CD4-positive, alpha-beta T cell treated with Interleukin-15 for 4 hours (primary cell): ENCODE measurements around the gene NACAD.
A peak's percentile ranks its signal among the peaks of the same experiment; 100 is the strongest.
"Not testable (repeated sequence)": the region's sequence is repeated elsewhere in the genome, so short reads cannot be mapped to it uniquely, and the experiment has no call there.

Experiments used
- DNase-seq: peaks from one replicate; pipeline ENCODE4 v3.0.0-alpha.2; 2020; ENCODE audit warnings: low spot score

Gene NACAD

DNA sequence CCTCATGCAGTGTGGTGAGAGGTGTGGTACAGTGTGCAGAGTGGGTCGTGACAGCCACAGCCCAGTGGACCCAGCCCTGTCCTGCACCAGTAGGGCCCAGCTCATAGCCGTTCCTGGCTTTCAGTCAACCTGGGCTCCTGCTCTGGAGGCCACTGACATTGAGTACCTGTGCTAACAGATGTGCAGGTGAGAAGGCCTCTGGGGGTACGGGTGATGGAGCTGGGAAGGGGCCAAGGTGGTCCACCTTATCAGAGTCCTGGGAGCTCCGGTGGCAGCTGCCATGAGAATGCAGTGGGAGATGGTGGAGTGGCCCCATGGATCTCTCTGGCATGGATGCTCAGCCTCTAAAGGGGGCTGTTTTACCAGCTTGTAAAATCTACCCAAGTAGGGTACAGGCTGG, 28.8 kb upstream of the NACAD start:
- no peak for DNase-seq

DNA sequence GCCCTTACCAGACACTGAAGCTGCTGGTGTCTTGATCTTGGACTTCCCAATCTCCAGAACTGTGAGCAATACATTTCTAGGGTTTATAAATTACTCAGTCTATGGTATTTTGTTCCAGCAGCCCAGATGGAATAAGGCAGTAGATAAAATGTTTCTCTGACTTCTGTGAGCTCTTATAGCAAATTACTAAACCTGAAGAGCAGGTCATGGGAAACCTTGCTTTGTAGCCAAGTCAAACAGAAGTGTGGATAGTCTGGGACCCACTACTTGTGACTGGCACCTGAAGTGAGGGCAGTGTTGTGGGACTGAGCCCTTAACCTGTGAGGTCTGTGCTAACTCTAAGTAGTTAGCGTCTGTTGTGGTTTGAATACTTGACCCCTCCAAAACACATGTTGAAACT, 27.3 kb upstream of the NACAD start:
- DNase-seq = no peak

DNA sequence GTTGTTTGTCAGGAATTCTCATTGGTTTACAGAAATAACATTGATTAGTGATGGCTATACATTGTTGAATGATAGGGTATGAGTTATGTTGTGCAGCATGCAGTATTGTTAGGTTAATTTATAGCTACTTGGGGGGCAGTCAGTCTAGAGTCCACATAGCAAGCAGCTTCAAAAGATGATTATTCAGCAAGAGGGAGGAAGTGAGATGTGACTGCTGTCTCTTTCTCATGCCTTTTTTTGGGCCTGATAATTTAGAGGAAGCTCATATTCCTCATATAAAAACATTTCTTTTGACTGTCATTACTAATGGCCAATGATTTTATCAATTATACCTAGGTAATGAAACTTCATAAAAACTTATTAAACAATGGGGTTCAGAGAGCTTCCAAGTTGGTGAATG, 26.2 kb upstream of the NACAD start:
- no peak for DNase-seq

DNA sequence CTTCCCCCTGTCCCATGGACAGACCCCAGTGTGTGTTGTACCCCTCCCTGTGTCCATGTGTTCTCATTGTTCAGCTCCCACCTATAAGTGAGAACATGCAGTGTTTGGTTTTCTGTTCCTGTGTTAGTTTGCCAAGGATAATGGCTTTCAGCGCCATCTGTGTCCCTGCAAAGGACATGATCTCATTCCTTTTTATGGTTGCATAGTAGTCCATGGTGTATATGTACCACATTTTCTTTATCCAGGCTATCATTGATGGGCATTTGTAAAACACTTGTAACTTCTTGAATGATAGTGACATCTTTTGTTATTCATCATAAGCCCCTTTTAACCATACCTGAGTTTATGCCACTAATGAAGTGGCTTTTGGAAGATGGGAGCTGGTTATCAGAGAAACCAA, 25.5 kb upstream of the NACAD start:
- not testable (repeated sequence) for DNase-seq

DNA sequence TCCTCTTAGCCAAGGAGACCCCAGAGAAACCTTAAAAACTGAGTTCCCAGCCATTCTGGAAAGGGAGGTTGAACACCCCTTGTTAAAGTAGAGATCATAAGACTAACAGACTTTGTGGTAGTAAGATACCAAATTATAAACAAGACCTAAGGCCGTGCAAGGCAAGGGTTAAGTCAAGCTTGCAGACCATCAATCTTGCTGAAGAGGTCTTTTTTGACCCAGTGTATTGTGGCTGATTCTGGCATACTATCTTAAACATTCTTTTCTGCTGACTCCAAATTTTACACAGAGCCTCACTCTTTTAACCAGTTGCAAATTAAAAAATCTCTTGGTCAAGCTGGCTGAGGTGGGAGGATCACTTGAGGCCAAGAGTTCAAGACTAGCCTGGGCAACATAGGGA, 23.9 kb upstream of the NACAD start:
- no peak for DNase-seq

DNA sequence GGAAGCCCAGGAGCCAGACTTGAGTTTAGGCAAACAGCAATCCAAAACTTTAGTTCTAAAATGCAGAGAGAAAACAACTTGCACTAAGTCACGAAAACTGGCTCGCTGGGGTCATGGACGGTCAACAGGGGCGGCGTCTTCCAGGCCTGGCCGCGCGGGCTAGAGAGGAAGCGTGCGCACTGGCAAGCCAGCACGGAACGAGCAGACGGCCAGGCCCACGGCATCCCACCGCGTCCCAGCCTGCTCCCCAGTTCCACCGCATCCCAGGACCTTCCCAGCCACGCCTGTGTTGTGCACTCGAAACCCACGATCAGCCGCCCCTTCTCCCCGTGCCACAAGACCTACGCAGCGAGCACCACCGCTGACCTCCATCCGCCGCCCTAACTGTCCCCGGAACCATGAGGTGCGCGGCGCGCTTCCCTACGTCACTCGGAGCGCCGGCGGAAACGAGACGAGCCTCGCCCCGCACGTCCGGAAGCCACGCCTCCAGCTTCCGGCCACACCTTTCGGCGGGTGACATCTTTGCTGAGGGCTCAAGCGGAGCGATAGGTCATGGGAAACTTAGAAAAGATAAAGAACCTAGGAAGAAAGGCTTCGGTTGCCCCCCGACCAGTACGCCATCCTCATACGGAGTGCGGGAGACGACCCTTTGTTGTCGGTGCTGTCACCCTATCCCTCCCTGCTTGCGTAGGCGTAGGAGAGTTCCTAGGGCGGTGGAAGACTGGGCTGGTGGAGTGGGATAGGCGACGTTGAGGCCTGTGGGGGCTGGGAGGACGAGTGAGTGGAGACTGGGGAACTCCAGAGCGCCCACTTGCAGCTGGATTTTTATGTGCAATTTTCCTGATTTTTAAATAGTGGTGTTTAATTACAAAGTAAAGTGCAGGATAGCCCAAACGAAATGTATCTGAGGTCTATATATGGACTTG, 22.8 kb upstream of the NACAD start, which contains the start of gene TBRG4:
TSS of gene TBRG4 (minus strand) at position 400 of the 926 bp plus-strand sequence. CDS start 2,460 bp downstream, outside the sequence.
- peak; percentile 91 for DNase-seq

DNA sequence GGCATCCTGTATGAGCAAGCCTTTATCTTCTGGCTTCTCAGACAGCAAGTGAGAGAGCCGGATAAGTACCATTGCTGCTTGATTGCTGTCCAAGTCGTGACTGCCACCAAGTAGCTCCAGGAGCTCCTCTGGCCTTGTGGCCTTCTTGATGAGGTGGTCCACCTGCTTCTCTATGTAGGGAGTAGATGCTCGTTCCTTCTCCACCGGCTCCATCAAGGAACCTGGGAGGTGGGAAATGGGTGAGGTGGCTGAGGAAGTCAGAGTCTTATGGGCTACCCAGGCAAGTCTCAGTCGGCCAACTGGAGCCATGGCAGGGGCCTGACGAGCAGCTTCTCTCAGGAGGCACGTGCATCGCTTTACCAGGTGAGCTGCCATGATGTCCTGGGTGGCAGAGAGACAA, 20.1 kb upstream of the NACAD start:
- no peak for DNase-seq

DNA sequence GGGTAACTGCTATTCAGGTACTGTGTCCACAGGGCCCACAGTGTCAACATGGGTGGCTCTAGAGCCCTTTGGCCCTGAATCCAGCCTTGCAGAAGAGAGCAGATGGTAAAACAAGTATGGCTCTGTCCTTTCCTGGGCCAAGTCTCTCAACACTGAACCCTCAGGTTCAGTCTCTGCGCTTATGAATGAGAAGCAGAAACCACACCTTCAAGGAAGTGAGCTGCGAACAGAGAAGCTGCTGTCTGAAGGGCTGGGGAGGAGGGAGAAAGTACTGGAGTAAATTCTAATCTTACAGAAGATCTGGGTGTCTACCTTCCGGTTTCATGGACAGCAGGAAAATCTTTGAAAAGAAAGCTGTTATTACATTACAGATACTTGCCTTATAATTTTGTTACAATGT, 18.6 kb upstream of the NACAD start:
- no peak for DNase-seq

DNA sequence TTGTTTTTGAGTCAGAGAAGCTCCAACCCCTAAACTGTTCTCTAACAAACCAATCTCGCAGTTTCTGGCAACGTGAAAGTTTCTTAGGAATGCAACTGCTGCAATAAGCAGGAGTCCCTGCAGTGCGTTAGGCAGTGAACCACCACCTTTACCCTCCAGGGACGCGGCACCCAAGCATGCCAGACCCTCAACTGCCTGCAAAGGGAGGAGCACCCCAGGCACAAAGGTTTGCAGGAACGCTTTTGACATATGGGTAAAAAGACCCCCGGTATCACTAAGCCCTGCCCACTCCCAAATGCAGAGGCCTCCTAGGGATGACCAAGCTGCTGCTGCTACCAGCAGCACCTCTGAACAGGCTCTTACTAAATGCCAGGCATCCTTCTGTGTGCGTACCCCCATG, 18.1 kb upstream of the NACAD start:
- DNase-seq = no peak

DNA sequence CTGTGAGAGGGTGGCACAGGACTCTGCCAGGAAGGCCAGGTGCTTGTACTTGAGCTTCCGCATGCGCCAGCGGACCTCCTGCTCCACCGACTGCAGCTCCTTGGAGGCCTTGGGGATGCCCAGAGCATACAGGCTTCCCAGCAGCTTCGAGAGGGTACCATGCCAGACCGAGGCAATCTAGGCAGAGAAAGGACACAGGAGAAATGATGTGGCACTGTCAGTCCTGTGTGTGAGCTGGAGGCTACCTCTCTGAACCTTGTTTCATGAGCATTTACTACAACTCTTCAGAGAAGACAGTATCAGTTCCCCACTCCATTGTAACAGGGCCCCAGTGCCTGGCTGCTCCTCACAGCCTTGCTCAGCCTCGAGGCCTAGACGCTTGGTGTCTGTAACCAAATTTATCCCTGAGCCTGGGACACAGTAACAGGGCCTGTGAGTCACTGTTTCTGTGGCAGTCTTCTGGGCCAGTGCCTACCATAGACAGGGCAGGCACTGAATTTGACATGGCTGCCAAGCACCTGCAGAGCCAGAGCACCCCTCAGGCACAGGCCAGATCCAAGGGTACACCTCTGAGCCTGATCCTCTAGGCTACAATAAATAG, 16.9 kb upstream of the NACAD start:
- DNase-seq = no peak

DNA sequence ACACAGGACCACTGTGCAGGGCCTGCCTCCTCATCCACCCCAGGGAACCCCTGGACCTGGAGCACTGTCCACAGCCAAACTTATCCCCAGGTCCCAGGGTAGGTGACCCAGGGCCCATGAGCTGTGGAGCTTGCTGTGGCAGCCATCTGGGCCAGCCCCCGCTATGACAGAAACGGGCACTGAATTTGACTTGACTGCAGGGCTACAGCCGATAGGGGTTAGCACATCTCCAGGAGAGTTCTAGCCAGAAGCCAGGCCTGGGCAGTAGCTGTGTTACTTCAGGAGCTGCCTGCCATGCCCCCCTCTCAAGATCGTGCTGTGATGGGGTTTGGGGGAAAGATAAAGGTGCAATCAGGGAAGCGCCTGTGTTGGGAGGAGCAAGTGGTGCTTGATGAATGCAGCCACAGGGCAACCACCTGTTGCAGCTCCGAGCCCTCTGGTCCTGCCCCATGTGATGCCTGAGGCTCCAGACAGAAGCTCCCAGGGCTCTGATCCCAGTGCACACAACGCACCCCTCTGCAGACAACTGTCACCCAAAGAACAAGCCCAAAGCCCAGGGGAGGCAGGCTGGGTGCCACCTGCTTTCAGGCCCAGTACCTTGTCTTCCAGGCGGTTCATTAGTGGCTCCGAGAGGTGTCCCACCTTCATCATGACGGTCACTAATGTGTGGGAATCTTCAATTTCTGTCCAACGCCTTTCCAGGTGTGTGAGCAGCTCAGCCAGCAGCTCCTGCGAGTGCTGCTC, 16.2 kb upstream of the NACAD start:
- DNase-seq = no peak

DNA sequence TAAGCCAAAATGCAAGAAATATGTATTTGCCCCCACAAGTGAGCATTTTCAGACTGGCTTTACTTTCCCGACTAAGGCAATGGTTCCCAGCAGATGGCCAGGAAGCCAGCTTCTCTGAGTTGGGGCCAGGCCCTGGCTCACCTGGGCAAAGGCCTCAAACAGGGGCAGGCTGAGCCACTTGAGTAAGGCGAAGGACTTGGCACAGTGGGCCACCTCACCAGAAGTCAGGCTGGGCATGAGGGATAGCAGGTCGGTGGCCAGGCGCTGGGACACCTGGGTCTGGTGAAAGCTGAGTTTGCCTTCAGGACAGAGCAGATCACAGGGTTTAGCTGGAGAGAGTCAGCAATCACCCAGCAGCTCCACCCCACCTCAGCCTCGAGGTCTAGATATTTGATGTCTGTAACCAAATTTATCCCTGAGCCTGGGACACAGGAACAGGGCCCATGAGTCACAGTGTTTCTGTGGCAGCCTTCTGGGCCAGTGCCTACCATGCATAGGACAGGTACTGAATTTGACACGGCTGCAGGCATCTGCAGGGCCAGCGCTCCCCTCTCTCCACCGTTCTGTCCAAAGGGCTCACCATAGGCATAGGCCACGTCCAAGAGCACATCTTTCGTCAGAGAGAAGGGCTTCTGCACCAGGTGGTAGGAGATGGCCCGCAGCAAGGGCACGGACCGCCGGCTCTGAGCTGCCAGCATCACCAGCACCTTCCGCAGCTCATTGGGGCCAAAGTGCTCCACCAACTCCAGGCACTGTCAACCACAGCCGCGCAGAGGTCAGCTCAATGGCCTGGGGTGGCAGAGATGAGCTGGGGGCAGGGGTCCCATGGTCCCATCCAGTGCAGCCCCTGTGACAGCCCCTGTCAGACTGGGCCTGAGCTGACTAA, 15.4 kb upstream of the NACAD start:
- DNase-seq = no peak

DNA sequence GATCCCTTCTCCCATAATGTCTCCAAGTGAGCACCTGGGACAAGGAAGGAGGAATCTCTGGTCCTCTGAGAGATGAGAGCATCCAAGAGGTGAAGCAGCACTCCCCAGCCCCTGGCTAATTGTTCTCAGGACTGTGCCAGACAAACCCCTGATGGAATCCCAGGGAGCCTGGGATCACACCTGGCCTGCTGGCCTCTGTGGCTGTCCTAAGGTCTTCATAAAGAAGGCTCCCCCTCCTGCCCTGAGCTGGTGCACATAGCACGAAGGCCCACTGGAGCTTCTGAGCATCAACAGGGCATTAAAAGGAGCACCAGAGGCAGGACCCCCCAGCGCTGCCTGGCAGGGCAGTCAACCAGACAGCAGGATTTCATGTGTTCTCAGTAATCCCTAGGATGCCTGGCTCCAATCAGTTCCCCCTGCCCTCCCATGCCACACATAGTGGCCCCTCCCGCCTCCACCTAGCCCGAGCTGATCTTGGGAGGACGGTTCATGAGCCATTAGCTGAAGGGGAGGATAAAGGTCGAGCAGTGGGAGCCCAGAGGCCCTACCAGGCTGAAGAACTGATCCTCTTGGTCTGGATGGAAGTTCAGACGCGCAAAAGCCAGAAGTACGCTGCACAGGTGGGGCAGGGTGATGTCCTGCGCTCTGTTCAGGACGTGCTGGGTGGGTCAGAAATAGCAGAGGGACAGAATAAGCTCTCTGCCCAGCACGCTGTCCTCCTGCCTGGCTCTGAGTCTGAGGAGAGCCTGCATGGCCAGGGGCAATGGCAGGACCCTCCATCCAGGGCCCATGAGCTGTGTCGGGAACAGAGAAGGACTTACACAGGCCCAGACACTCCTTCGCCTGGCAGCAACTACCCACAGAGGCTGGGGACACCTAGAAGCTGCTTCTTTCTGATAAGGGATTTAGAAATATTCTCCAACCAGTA, 14.3 kb upstream of the NACAD start:
- no peak for DNase-seq

DNA sequence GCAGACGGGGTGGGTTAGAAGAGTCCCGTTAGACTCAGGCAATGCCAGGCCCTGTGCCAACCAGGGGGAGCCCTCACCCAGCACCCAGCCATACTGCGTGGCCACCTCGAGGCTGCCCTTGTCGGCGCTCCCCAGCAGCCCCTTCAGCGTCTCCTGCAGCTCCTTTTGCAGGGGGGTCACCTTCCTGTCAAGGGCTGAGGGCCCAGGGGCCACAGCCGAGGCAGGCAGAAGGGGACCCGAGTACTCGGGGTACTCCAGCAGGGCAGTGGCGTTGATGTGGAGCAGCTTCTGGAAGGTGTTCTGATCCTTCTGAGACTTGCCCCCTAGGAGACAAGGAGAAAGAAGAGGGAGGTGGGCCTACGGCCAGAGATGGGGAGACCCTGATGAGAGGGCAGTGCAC, 13.0 kb upstream of the NACAD start:
- no peak for DNase-seq

DNA sequence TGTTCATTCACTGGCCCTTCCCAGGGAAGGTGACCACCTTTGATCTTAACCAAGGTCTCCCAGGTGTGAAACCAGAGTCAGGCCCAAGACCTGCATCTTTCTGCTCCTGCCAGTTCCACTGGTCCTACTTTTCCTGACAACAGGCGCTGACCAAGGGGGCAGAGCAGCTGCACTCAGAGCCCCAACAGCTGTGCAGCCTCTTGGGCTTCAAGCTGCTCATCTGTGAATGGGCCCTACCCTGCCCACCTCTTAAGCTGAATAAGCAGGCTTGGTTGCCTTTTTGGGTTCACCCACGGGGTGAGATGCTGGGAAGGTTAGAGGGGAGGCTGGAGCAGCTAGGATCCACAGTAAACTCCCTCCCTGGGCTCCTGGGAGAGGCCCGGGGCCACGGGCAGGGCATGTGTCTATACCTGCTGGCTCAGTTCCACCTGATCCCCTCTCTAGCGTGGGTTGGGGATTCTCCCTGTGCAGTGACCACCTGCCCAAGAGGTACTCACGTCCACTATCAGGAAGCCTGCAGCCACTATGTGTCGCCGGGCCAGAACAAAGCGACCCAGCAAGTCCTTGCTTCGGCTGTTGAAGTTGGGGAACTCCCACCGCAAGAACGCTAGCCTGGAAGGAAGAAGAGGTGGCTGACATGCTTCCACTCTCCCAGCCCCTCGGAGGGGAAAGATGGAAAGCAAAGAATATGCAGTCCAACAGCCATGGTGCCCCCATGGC, 12.2 kb upstream of the NACAD start:
- DNase-seq = no peak

DNA sequence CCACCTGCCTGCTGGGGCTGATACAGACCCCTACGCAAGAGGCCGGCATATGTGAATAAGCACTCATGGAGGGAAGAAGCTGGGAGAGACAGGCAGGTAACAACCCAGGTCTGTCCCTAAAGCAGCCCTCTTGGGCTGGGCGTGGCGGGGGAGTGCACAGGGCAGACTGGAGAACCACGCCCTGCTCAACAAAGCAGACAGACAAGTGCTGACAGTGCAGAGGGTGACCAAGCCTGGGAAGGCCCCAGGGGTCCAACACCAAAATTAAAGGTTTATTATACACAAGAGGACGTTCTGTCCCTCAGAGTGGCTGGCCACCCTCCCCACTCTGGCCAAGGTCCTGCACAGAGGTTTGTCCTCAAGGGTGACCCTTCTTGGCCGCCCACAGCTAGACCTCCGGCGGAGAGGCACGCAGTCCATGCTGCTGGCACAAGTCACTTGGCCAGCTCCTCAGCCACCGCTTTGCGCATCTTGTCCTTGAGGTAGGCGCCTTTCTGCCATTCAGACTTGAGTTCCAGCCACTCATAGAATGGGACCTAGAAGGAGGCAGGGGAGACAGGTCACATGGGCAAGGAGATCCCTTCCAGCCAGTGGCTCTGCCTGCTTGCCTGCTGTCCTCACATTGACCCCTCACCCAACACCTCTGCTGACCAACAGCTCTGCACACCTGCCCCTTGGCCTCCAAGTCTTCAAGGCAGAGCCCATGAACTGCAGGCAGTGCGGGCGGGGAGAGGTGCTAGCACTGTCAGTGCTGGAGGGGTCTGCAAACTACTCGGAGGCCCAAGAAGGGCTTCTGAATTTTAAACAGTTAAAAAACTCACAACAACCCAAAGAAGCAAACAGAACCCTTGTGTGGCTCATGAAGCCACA, 11.4 kb upstream of the NACAD start:
- DNase-seq = no peak

DNA sequence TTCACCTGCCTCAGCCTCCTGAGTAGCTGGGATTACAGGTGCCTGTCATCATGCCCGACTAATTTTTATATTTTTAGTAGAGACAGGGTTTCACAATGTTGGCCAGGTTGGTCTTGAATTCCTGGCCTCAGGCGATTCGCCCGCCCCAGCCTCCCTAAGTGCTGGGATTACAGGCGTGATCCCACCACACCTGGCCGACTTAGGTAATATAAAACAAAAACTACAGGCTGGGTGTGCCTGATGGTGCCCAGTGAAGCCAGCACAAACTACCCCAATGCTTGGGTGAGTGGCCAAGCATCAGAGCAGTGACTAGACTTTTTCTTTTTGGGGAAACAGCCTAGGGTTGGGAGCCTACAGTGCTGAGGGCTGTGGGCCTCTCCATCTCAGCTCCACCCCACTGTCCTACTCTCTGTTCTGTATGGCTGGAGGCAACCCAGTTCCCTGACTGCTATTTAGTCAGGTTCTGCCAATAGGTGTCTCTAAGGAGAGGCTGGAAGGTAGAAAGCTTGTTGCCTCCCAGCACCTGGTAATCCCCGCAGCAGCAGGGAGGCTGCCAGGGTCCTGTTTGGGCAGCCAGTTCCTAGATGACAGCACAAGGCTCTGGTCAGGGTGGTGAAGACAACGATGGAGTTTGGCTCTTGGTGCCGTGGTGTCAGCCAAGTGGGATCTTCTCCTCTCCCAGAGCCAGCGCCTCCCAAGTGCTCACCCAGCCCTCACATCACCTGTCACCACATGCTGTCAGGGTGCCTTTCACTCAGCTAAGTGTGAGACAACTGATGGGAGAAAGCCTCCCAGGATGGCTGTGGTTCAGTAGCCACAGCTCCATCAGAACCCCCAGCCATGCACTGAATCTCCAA, 10.4 kb upstream of the NACAD start:
- no peak for DNase-seq

DNA sequence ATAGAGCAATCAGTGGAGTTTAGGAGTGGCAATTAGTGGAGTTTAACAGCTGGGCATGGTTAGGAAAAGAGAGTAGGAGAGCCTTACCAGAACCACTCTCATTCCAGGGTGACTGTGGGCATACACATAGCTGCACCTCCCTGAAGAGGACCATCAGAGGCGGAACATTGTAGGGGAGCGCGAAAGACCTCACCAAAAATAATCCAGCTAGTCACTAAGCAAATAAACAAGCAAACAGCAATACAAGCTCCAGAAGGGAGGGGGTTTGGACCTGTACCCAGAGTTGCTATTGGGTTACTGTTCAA, 4.1 kb upstream of the NACAD start:
- no peak for DNase-seq
